Stimulated activated naive CD4-positive, alpha-beta T cell treated with Interleukin-2 at 50 U/mL for 16 hours (primary cell): ENCODE data around the gene ZRANB3.
"Not testable (repeated sequence)": the region's sequence is repeated elsewhere in the genome, so short reads cannot be mapped to it uniquely, and the experiment has no call there.

Source experiments
- DNase-seq: peaks from one replicate; lab custom pipeline; 2025; lab: John Stamatoyannopoulos, UW

The ZRANB3 gene

DNA sequence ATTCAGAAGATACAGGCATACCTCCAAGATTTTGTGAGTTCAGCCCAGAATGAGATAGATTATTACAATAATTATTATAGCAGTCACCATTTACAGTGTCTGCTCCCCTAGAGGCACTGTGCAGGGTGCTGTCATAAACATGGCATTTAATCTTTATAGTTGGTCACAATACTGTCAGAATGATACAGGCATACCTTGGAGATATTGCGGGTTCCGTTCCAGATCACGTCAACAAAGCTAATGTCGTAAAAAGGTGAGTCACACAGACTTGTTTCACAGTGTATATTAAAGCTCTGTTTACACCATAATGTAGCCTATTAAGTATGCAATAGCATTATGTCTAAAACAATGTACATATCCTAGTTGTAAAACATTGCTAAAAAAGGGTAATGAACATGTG lies 45.6 kb downstream of the ZRANB3 start:
- DNase-seq, result no peak

DNA sequence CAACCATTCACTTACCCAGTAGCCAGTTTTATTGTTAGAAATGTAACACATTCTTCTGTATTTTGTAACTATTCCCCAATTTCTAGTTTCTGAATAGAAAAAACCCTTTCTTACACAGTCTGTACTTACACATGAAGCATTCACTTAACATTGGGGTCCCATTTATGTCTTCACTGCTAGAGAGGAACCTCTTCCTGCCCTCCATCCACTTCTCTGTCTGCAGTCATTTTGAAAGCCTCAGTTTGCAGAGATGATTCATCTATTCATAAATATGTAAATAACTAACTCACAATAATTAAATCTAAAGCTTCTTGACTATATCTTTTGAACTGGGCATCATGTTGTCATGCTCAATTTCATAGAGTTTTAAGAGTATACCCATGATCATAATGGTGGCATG lies 55.9 kb downstream of the ZRANB3 start:
- no peak for DNase-seq

DNA sequence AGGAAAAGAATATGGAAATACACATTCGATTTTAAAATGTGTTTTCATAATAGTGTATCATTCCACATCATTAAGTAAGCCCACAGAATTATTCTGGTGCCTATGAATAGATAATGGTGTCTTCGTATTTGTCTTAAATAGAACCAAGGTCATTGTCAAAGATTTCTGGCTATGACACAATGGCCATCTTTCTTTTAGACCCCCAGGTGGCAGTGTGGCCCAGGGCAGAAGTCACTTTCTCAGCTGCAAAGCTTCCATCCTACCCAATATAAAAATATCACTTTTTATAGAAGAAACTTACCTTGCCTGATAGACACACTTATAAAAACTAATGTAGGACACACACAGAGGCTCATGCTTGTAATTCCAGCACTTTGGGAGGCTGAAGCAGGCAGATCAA lies 57.5 kb downstream of the ZRANB3 start:
- no peak for DNase-seq

DNA sequence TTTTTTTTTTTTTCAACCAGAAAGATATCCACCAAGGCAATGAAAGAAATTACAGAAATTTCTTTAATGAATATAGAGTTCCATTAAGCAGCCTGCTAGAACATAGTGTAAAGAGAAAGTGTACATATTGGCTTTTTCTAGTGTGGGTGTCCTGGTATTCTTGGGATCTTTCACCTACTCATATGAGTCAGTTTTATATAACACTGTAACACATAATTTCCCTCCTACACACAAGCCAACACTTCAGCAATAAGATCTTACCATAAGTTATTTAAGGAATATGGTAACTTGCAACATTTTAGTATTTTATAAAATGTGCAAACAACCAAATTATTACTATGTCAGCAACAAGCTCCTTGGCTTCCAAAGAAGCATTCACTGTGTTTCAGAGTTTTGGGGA lies 59.9 kb downstream of the ZRANB3 start:
- no peak for DNase-seq

DNA sequence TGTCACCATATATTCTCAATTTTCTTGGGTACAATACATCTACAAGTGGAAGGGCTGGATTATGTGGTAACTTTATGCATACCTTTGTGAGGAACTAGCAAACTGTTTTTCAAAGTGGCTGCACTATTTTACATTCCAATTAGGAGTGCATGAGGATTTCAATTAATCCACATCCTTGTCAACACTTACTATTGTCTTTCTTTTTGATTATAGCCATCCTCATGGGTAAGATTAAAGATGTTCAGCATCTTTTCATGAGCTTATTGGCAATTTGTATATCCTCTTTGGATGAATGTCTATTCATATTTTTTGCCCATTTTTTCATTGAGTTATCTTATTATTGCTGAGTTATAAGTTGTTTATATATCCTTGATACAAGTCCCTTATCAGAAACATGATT lies 73.7 kb downstream of the ZRANB3 start:
- no peak for DNase-seq

DNA sequence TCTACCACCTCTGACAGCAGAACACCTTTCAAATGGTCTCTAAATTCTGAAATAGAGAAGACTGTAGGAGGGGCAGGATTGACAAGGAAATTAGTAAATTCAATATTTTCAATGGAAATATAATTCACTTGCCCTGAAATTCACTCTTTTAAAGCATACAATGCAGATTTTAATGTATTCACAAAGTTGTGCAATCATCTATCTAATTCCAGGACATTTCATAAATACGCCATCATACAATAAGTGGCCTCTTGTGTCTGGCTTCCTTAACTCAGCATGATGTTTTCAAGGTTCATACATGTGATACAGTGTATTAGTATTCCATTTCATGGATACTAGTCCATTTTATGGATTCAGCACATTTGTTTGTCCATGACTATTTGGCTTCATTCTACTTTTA lies 74.2 kb downstream of the ZRANB3 start:
- DNase-seq, result no peak

DNA sequence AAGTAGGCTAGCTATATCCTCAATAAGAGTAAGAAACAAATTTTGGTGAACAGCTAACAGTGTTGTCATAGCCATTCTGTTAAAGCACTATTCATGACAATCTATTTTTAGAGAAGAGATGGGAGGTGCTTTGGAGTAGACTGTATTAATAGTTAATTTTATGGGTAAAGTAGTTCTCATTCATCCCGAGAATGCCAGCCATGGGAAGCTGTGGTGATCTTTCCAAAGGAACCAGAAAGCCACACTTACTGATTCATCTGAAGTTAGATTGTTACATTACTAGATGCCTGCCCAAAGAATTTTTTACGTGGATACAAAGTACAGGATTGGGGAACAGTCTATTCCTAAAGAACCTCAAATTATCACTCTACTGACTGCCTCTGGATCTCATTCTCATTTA lies 74.6 kb downstream of the ZRANB3 start:
- no peak for DNase-seq

DNA sequence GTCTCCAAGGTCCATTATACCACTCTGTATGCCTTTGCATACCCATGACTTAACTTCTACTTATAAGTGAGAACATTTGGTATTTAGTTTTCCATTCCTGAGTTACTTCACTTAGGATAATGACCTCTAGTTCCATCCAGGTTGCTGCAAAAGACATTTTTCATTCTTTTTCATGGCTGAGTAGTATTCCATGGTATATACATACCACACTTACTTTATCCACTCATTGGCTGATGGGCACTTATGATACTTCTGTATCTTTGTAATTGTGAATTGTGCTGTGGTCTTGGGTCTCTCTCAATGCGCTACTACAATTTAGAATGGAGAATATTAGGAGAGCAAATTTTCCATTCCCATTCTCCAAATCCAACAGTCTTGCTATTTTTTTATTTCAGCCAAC lies 76.4 kb downstream of the ZRANB3 start:
- no peak for DNase-seq

DNA sequence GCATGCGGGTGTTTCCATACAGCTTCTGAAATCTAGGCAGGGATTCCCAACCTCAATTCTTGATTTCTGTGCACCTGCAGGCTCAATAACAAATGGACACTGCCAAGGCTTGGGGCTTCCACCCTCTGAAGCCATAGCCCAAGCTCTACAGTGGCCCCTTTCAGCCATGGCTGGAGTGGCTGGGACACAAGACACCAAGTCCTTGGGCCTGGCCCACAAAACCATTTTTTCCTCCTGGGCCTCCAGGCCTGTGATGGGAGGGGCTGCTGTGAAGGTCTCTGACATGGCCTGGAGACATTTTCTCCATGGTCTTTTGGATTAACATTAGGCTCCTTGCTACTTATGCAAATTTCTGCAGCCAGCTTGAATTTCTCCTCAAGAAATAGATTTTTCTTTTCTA lies 78.0 kb downstream of the ZRANB3 start:
- not testable (repeated sequence) for DNase-seq

DNA sequence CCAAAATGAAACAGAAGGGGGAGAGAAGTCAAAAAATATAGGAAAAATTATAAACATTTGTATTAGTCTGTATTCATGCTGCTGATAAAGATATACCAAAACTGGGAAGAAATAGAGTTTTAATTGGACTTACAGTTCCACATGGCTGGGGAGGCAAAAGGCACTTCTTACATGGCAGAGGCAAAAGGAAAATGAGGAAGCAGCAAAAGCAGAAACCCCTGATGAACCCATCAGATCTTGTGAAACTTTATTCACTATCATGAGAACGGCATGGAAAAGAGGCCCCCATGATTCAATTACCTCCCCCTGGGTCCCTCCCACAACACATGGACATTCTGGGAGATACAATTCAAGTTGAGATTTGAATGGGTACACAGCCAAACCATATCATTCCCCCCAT lies 79.1 kb downstream of the ZRANB3 start:
- DNase-seq, result no peak

DNA sequence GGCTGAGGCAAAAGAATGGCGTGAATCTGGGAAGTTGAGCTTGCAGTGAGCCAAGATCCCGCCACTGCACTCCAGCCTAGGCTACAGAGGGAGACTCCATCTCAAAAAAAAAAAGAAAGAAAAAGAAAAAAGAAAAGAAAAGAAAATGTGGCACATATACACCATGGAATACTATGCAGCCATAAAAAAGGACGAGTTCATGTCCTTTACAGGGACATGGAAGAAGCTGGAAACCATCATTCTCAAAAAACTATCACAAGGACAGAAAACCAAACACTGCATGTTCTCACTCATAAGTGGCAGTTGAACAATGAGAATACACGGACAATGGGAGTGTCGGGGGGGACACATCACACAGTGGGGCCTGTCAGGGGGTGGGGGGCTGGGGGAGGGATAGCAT lies 88.0 kb downstream of the ZRANB3 start:
- DNase-seq, result not testable (repeated sequence)

DNA sequence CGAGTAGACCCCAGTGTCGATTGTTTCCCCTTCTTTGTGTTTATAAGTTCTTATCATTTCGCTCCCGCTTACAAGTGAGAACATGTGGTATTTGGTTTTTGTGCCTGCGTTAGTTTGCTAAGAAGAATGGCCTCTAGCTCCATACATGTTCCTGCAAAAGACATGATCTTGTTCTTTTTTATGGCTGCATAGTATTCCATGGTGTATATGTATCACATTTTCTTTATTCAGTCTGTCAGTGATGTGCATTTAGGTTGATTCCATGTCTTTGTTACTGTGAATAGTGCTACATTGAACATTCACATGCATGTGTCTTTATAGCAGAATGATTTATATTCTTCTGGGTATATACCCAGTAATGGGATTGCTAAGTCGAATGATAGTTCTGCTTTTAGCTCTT lies 95.9 kb downstream of the ZRANB3 start:
- not testable (repeated sequence) for DNase-seq

DNA sequence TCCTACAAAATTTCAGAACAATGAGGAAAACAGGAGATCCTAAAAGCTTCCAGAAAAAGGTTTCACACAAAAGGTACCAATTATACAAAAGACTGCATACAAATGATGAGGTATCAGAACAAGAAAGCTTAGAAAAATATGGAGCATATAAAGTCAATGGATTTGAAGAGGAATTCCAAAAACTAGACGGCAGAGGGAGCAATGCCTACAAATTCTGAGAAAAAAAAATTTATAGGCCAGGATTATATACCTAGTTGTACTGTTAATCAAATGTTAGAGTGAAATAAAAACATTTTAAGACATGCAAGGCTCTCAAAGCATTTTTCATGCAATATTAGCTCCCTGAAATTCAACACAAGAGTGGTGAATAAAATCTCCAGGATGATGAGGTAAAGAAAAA lies 106.2 kb downstream of the ZRANB3 start:
- no peak for DNase-seq

DNA sequence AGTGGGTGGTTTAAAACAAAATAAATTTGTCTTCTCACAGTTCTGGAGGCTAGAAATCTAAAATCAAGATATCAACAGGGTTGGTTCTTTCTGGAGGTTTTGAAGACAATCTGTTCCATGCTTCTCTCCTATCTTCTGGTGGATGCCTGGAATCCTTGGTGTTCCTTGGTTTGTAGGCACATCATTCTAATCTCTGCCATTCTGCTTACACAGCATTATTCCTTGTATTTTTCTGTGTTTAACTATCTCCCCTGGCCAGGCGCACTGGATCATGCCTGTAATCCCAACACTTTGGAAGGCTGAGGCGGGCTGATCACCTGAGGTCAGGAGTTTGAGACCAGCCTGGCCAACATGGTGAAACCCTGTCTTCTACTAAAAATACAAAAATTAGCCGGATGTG lies 108.1 kb downstream of the ZRANB3 start:
- DNase-seq, result no peak

DNA sequence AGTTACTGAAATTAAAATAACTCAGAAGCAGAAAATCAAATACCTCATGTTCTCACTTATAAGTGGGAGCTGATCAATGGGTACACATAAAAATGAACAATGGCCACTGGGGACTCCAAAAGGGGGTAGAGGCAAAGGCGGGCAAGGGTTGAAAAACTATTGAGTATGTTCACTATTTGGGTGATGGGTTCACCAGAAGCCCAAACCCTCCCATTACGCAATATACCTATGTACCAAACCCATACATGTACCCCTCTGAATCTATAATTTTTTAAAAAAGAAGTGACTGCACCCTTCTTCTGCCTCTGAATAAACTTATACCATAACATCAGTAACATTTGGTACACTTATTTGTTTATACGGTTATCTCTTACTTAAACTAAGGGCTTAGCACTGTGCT lies 119.4 kb downstream of the ZRANB3 start:
- no peak for DNase-seq

DNA sequence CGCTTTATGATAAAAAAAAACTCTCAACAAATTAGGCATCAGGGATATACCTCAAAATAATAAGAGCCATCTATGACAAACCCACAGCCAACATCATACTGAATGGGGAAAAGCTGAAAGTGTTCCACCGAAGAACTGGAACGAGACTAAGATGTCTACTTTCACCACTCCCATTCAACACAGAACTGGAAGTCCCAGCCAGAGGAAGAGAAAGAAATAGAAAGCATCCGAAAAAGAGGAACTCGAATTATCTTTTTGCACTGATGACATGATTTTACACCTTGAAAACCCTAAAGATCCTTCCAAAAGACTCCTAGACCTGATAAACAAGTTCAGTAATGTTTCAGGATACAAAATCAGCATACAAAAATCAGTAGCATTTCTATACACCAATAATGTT lies 121.6 kb downstream of the ZRANB3 start:
- DNase-seq, result no peak

DNA sequence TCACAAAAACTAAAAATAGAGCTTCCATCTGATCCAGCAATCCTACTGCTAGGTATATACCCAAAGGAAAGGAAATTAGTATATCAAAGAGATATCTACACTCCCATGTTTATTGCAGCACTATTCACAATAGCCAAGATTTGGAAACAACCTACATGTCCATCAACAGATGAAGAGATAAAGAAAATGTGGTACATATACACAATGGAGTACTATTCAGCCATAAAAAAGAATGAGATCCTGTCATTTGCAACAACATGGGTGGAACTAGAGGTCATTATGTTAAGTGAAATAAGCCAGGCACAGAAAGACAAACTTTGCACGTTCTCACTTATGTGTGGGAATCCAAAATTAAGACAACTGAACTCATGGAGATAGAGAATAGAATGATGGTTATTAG lies 134.8 kb downstream of the ZRANB3 start:
- DNase-seq, result not testable (repeated sequence)

DNA sequence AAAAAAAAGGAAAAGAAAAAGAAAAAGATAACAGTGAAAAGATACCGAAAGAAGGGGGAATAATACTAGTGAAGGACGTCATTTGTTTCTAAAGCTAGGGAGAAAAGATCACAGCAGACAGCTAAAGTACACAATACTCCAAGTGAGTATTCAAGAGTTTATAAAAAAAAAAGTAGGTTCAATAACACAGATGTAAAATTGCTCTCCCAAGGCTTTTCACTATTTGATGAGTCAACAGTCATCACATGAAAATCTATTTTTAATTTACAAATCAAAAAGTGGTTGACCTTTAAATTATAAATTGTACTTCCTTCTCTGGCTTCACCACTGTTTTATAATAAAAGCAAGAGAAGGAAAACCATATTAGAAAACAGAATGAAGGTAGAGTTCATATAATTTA lies 144.0 kb downstream of the ZRANB3 start:
- no peak for DNase-seq

DNA sequence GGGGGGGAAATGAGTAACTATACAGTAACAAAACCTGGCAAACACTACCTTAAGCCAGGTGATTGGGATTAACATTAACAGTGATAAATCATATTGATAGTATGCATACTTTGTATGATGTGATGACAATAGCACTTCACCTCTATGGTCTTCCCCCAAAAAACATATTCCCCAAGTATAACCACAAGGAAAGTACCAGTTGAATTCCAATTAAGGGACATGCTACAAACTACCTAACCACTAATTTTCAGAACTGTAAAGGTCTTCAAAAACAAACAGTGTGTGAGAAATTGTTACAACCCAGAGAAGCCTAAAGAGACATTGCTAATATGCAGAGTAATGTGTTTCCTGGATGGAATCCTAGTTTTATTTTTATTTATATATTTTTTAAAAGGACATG lies 152.4 kb downstream of the ZRANB3 start:
- DNase-seq, result no peak

DNA sequence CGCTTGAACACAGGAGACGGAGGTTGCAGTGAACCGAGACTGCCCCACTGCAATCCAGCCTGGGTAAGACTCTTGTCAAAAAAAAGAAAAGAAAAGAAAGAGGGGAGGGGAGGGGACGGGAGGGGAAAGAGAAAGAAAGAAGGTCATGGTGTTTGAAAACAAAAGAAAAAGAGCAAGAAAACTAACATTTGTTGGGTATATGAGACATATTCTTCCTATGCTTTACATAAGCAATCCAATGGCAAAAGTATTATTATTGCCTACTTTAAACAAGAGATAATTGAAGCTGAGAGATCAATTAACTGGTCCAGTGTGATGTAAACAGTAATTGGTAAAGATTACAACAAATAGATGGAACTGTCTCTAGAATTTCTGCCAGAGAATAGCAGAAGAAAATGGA lies 157.3 kb downstream of the ZRANB3 start:
- DNase-seq, result no peak

DNA sequence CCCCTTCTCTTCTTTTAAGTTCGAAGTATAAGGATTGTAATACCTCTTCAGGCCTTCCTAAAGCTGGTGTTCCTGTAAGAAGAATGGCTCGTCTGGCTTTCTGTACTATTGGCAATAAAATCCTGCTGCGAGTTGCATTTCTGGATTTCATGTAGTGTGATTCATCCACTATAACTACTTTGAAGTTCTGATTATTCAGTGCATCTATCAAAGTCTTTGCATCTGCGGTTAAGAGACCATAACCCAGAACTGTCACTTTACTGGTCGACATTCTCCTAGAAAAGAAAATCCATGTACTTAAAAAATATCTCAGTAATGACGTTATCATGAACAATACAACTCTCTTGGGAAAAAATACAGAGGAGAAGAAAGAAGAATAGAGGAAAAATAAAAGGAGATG lies 181.1 kb downstream of the ZRANB3 start:
- no peak for DNase-seq

DNA sequence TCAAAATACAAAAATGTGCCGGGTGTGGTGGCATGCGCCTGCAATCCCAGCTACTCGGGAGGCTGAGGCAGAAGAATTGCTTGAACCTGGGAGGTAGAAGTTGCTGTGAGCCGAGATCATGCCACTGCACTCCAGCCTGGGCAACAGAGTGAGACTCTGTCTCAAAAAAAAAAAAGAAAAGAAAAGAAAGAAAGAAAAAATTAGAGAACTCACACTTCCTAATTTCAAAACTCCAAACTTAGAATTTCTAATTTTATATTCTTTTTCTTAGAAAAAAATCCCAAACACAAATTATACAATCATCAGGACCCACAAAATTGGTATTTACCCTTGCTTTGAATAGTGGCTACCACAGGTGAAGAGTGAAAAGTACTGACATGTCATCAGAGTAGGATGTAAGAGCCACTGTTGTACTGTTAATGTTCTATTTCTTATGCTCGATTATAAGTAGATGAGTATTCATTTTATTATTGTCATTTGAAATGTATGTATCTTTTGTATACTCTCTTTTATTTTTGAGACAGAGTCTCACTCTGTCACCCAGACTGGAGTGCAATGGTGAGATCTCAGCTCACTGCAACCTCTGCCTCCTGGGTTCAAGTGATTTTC lies 182.8 kb downstream of the ZRANB3 start:
- not testable (repeated sequence) for DNase-seq

DNA sequence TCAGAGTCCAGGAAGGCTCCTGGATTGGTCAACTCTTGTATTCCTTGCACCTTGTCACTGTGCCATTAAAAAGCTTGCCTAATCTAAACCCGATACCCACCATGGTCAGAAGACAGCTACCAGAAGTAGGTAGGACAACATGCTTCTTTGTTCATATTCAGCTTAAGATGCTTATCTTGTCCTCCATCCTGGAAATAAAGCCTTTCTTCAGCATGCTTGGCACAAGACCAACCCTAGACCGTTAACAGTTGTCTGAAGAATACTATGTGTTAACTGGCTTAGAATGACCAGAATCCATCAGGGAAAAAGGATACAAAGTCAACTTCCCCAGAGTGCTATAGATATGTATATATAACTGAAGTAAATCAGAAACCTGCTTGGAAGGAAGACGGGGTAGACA lies 193.9 kb downstream of the ZRANB3 start:
- DNase-seq, result no peak

DNA sequence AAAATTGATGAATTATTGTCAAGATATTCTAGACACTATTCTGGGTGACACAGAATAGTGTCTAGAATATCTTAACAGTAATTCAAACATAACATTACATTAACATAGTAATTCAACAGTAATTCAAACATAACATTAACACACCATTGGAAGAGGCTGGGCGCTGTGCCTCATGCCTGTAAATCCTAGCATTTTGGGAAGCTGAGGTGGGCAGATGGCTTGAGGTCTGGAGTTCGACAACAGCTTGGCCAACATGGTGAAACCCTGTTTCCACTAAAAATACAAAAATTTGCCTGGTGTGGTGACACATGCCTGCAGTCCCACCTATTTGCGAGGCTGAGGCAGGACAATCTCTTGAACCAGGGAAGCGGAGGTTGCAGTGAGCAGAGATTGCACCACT lies 195.8 kb downstream of the ZRANB3 start:
- no peak for DNase-seq

DNA sequence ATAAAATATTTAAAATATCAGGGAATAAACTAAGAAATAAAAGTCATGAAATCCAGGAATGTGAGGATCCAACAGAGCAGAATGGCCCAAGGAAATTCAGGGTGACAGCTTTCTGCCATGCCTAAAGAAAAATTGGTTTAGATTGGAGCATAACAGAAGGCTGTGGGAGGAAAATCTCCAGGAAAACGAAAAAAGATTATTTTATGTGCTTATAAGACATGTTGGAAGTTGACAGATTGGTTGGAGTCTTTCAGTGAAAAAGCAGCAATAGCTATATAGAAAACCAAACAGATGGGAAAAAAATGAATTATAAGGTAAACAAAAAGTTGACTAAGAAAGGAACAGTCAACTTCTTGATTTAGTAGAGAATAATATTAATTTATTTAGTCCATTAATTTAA lies 203.9 kb downstream of the ZRANB3 start:
- DNase-seq, result no peak
